Activated CD8-positive, alpha-beta T cell treated with anti-CD3 and anti-CD28 coated beads for 36 hours (primary cell): ENCODE measurements around the gene C10orf90. TPM values are rescaled to one million over a fixed set of nuclear protein-coding genes. Genes with fewer than 3 reads are reported as not detected.
A peak's percentile ranks its signal among the peaks of the same experiment; 100 is the strongest.

ENCODE experiments used
- ATAC-seq: fragments of 200-7000 bp; cut with Tn5 transposase; one replicate; pipeline ENCODE4 v1.10.0; 2021; ENCODE audit warnings: mild to moderate bottlenecking, moderate library complexity
- CTCF ChIA-PET: fragments of 350-600 bp; sonication (Branson Sonifier 250); formaldehyde crosslinking; loops from one replicate; lab custom pipeline; 2021; ENCODE audit warnings: antibody characterized with exemption; lab: Charles Lee
- POLR2A ChIA-PET: fragments of 350-600 bp; sonication (Branson Sonifier 250); formaldehyde crosslinking; loops from one replicate; lab custom pipeline; 2021; ENCODE audit warnings: antibody characterized with exemption; lab: Charles Lee
- DNase-seq: peaks from one replicate; pipeline ENCODE4 v3.0.0-alpha.2; 2020
- H3K27ac Mint-ChIP-seq: one replicate; pipeline ENCODE4 v1.8.0; 2021; ENCODE audit warnings: mild to moderate bottlenecking, mixed read lengths
- H3K27me3 Mint-ChIP-seq: one replicate; pipeline ENCODE4 v1.8.0; 2021; ENCODE audit warnings: mixed read lengths
- H3K36me3 Mint-ChIP-seq: one replicate; pipeline ENCODE4 v1.8.0; 2021; ENCODE audit warnings: low read depth, mixed read lengths
- H3K4me1 Mint-ChIP-seq: one replicate; pipeline ENCODE4 v1.8.0; 2021; ENCODE audit warnings: low read depth, mixed read lengths
- H3K4me3 Mint-ChIP-seq: one replicate; pipeline ENCODE4 v1.8.0; 2021; ENCODE audit warnings: mild to moderate bottlenecking, moderate library complexity, mixed read lengths
- H3K9me3 Mint-ChIP-seq: one replicate; pipeline ENCODE4 v1.8.0; 2021; ENCODE audit warnings: mixed read lengths
- intact Hi-C: fragments of 100-400 bp; cut with micrococcal nuclease; formaldehyde crosslinking; loops from one replicate; pipeline ENCODE4 v1.10.0; 2022
- total RNA-seq, 2 experiments: library from RNA; stranded (reverse); gene quantifications; one replicate each; pipeline ENCODE4 v1.2.3, GENCODE V29; 2021
- TF ChIP-seq, protein P1 (sequence below): fragments of 200-600 bp; IDR thresholded peaks from one replicate; pipeline ENCODE4 v1.8.0; 2022; ENCODE audit warnings: antibody characterized with exemption, mild to moderate bottlenecking

C10orf90 gene
- total RNA-seq, 2 experiments from 2014 or later = not detected

DNA sequence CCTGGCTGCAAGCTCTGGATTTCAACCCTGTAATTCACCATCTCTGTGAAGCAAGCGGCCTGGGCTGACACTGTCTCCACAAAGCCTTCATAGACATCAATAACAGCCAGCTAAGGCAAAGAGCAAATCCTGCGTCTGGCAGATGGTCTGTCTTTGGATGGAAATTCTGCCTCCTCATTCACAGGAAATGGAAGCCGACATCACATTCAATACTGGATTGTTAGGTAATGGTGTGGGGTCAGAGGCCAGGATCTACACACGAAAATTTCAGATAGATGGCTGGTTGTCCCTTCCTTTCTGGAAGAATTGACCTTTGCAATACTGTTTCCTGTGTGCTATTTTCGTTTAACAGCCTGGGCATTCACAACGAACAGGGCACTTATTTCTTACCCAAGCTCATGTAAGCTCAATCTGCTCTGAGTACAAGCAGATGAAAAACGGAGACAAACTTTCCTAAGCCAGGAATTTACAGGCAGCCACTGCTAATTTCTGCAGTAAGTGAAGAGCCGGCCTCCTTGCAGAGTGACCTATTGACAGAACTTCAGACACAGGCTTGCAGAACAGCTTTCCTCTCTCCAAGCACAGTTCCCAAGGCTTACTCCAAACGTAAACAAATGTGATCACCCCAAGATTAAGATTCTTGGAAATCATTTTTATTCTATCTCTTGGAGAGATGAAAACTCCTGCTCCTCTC is 279.2 kb downstream of the C10orf90 start:
- Mint-ChIP-seq H3K9me3 (peaks cover 6% of the 10 kb centered on the region), H3K4me3 (no peak overlapping the region)
- intact Hi-C loops = no loop called here

DNA sequence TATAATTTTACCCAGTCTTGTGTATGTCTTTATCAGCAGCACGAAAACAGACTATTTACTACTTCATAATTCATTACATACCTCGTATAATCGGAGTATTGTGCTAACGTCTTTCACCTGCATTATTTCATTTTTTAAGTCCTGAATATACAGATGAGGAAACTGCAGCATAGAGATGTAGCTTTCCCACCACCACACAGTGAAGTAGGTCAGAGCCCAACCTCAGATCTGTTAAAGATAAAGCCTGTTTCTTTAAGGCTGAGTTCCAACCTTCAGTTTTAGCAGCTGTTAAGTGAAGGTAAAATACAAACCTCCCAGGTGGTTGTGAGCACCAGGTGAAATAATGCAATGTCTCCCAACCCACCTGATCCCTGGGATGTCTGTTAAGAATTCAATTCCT is 280.2 kb downstream of the C10orf90 start:
- ChIA-PET POLR2A (no interaction called here), CTCF (no interaction called here)
- H3K4me1 Mint-ChIP-seq = peaks cover 8% of the 10 kb centered on the region
- peaks cover 2% of the 10 kb centered on the region for H3K36me3 Mint-ChIP-seq
- no peak overlapping the region for H3K4me3 Mint-ChIP-seq
- DNase-seq (no peak), ATAC-seq (no peak)
- TF ChIP-seq, protein P1, sequence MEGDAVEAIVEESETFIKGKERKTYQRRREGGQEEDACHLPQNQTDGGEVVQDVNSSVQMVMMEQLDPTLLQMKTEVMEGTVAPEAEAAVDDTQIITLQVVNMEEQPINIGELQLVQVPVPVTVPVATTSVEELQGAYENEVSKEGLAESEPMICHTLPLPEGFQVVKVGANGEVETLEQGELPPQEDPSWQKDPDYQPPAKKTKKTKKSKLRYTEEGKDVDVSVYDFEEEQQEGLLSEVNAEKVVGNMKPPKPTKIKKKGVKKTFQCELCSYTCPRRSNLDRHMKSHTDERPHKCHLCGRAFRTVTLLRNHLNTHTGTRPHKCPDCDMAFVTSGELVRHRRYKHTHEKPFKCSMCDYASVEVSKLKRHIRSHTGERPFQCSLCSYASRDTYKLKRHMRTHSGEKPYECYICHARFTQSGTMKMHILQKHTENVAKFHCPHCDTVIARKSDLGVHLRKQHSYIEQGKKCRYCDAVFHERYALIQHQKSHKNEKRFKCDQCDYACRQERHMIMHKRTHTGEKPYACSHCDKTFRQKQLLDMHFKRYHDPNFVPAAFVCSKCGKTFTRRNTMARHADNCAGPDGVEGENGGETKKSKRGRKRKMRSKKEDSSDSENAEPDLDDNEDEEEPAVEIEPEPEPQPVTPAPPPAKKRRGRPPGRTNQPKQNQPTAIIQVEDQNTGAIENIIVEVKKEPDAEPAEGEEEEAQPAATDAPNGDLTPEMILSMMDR = no peak
- H3K27ac Mint-ChIP-seq = no peak overlapping the region
- peaks cover 34% of the 10 kb centered on the region for H3K27me3 Mint-ChIP-seq
- peaks cover 6% of the 10 kb centered on the region for H3K9me3 Mint-ChIP-seq
- intact Hi-C loops = no loop called here

More for the DNA sequence above, 279.2 kb downstream of the C10orf90 start:
- Mint-ChIP-seq H3K4me1 (peaks cover 8% of the 10 kb centered on the region), H3K36me3 (peaks cover 2% of the 10 kb centered on the region), H3K27me3 (peaks cover 27% of the 10 kb centered on the region), H3K27ac (no peak overlapping the region)
- TF ChIP-seq, protein P1 = no peak
- ChIA-PET POLR2A (no interaction called here), CTCF (no interaction called here)
- ATAC-seq (no peak), DNase-seq (no peak)

DNA sequence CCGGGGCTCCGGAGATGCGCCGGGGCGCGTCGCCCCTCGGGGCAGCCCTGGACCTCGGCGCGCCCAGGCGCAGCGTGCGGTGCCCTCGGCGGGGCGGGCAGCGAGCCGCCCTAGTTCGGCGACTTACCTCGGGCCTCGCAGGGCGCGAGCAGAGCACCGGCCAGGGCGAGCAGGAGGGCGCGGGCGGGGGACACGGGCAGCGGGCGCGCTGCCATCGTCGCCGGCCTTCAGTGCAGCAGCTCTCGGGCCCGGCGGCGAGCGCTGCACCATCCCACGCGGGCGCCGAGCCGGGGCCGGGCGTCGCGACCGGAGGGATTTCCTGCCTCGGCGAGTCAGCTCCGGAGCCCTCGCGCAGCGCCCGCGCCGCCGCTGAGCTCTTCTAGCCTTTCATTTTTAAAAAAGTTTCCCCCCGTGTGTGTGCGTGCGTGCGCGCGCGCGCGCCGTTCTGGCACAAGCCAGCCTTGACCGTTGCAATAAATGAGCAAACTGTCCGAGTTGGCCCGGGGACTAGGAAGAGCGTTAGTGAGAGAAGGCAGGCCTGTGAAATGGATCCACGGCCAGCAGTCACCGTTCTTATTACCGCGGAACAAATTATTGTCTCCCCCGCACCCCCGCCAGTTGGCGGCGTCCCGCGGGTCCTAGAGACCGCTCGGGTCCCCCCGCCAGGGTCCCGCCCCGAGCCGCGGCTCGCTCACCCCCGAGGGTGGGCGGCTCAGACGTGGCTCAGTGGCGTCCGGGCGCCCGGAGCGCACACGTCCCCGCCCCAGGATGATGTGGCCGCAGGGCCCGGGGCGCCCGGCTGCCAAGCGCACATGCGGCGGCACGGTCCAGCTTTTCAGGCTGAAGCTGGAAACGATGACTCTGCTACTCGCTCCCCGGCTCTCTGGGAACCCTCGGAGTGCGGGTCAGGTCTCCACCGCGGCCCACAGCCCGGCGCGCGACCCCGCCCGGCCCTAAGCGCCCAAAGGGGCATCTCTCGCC is 282.3 kb downstream of the C10orf90 start, which contains the start of gene ADAM12:
Gene ADAM12, minus strand, starts transcription at position 547 of the 981 bp plus-strand sequence. Its CDS starts 332 bp downstream, at position 215.
- Mint-ChIP-seq H3K36me3 (peaks cover 2% of the 10 kb centered on the region), H3K4me1 (peaks cover 8% of the 10 kb centered on the region), H3K27ac (no peak within 1 kb of the TSS), H3K27me3 (peaks cover 34% of the 10 kb centered on the region), H3K4me3 (no peak within 1 kb of the TSS), H3K9me3 (peaks cover 2% of the 10 kb centered on the region)
- ChIA-PET CTCF (no interaction called here), POLR2A (no interaction called here)
- DNase-seq = peak; percentile 13
- intact Hi-C loops = loop anchor here (5.0 kb wide), 1 partner anchor 406 kb away; no protein-coding TSS in a partner anchor
- ATAC-seq = no peak
- TF ChIP-seq, protein P1 = no peak

DNA sequence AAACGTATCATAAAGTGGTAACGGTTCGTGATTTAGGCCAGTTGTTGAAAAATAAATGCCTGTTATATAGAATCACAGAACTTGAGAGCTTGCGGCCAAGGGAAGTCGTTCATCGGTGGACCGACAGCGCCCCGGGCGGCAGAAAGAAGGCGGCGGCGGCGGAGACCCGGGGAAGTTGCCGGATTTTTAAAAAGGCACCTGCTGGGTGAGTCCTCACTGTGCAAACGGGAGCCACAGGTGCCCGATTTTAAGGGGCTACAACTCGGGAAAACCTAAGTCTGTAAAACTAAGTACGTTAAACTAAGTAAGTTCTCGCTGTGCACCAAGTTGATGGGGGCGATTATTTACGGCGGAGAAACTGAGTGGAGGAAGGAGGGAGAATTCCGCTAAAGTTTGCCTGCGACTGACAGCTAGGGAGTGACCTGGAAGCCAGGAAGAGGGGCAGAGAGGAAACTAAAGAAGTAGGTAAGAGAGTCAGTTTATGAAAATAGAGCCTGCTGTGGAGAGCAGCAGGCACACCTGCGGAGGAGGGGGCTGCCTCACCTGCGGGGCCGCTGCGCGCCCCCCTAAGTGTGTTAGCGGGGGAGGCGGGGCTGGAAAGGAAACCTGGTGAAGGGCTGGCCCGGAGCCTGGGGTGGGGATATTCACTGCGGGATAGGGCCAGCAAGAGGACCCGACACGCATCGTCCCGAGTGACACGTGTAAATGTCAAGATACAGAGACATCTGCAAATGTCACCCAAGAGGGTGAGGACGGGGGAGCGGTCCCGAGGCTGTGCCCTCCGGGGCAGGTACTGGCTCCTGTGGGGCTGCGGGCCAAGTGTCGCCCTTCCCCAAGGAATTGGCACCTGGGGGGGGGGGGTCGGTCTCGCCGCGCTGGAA is 283.2 kb downstream of the C10orf90 start:
- H3K36me3 Mint-ChIP-seq = peaks cover 2% of the 10 kb centered on the region
- CTCF ChIA-PET = interaction anchor here (1.1 kb wide), 1 partner anchor 156 kb away, joined by 3 read pairs; no protein-coding TSS in a partner anchor
- peak overlapping the region; percentile 48 for H3K4me3 Mint-ChIP-seq
- H3K9me3 Mint-ChIP-seq = peaks cover 2% of the 10 kb centered on the region
- peaks cover 34% of the 10 kb centered on the region for H3K27me3 Mint-ChIP-seq
- H3K27ac Mint-ChIP-seq = no peak overlapping the region
- peaks cover 8% of the 10 kb centered on the region for H3K4me1 Mint-ChIP-seq
- ATAC-seq = no peak
- peak; percentile 58 for DNase-seq
- TF ChIP-seq, protein P1 = peak; percentile 56
- POLR2A ChIA-PET = no interaction called here
- intact Hi-C loops = loop anchor here (5.0 kb wide), 1 partner anchor 405 kb away; no protein-coding TSS in a partner anchor
